ENCODE data around the gene GNL1. TPM values are rescaled to one million over a fixed set of nuclear protein-coding genes. Genes with fewer than 3 reads are reported as not detected.

GNL1 gene
- total and polyA plus RNA-seq, 2 of the 8 experiments (the other 6 are each of a cell fraction or from before 2014, with no cell fraction given), result 42.4 to 67.8 TPM

DNA sequence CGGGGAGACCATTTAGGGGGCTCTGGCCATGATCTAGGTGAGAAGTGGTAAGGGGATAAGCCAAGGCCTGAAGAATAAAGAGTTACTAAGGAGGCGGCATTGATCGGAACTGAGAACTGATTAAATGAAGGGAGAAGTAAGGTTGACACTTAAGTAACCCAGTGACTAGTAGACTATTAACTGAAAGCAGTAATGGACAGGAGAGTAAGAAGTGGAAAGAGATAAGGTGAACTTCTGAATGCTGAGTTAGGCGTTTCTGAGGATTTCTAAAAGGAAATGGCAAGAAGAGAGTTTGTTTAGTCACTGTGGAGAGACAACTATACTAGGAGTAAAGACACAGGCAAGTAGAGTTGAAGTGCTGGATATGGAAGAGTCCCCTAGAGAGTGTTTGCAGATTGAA lies 16.8 kb upstream of the GNL1 start (continued):
- TF ChIP-seq MAFK (IDR thresholded peaks at IDR 0.05; ENCODE audit: low read depth, low read length) (no peak), SP4 (IDR thresholded peaks at IDR 0.05; ENCODE audit: low read length) (no peak), TBP (IDR thresholded peaks at IDR 0.05; ENCODE audit: low read depth, low read length) (no peak)

All from H1 (cell line).